ENCODE measurements around the gene ERLEC1. TPM values are rescaled to one million over a fixed set of nuclear protein-coding genes. Genes with fewer than 3 reads are reported as not detected.

The ERLEC1 gene
- total and polyA plus RNA-seq, 4 donors, result 28.8 to 32.0 (median 30.4) TPM

DNA sequence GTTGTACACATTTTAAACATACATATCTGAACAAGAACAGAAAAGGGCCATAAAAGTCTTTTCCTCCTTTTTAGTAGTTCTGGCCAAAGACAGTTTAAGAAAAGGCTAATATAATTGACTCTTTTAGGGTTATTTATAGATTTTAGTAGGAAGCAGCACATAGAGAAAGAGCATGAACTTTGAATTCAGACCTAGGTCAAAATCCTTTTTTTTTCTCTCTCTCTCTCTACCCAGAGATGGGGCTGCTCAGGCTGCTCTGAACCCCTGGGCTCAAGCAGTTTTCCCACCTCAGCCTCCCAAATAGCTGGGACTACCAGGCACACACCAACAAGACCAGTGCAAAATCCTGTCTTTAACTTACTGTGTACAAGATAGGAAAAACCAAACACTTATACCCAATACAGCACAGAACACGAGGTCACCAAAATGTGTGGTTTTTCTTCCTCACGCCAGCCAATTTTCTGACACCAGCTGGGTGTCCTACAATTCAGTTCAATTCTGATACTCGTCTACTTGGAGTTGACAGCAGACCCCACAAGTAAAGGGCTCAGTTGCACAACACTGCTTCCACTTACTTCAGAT is 32.1 kb downstream of the ERLEC1 start (continued):
- TF ChIP-seq NR2F2 (IDR thresholded peaks at IDR 0.05) (no peak), FOXA1 (IDR thresholded peaks at IDR 0.05) (no peak), MAX (IDR thresholded peaks at IDR 0.05) (no peak), TAF1 (conservative IDR thresholded peaks at IDR 0.05) (no peak)

DNA sequence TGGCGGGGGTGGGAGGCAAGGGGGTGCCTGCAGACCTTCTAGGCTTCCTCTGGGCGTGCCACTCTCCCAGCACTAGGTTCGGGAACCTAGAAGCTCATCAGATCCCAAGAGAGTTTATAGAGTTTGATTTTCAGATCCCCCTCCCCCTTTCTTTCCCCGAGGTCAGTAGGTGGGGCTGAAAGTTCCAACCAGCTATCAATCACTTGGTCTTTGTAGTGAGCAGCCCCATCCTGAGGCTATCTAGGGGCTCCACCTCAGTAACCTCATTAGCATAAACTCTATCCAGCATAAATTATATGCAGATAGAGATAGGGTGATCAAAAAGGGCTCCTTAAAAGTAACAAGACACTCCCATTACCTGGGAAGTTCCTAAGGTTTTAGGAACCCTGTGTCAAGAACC is 32.8 kb downstream of the ERLEC1 start:
- no peaks in the 10 kb centered on the region for H3K27me3 ChIP-seq (ENCODE audit: control insufficient read depth in 4 of 4, insufficient read depth in 4 of 4, low read length in 3 of 4)
- no peaks in the 10 kb centered on the region for H3K9me3 ChIP-seq (ENCODE audit: control insufficient read depth in 4 of 4, low read length in 3 of 4)
- H3K4me1 ChIP-seq (ENCODE audit: control insufficient read depth in 4 of 4, insufficient read depth in 4 of 4, low read length in 3 of 4), result peaks cover 0 to 9% (median 6%) of the 10 kb centered on the region in 4 donors
- TF ChIP-seq JUND (IDR thresholded peaks at IDR 0.05) (no peak), TAF1 (conservative IDR thresholded peaks at IDR 0.05) (no peak), MAX (IDR thresholded peaks at IDR 0.05) (no peak), YY1 (IDR thresholded peaks at IDR 0.05) (no peak), GABPA (IDR thresholded peaks at IDR 0.05 in 1 of 2, conservative IDR thresholded peaks at IDR 0.05 in 1 of 2) (no peak), FOXA1 (IDR thresholded peaks at IDR 0.05) (no peak), HNF4A (conservative IDR thresholded peaks at IDR 0.05) (no peak), ATF3 (IDR thresholded peaks at IDR 0.05) (no peak), FOXA2 (IDR thresholded peaks at IDR 0.05) (no peak)
- TF ChIP-seq, protein P1, sequence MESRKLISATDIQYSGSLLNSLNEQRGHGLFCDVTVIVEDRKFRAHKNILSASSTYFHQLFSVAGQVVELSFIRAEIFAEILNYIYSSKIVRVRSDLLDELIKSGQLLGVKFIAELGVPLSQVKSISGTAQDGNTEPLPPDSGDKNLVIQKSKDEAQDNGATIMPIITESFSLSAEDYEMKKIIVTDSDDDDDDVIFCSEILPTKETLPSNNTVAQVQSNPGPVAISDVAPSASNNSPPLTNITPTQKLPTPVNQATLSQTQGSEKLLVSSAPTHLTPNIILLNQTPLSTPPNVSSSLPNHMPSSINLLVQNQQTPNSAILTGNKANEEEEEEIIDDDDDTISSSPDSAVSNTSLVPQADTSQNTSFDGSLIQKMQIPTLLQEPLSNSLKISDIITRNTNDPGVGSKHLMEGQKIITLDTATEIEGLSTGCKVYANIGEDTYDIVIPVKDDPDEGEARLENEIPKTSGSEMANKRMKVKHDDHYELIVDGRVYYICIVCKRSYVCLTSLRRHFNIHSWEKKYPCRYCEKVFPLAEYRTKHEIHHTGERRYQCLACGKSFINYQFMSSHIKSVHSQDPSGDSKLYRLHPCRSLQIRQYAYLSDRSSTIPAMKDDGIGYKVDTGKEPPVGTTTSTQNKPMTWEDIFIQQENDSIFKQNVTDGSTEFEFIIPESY (IDR thresholded peaks at IDR 0.05), result no peak
- TF ChIP-seq, protein P2, sequence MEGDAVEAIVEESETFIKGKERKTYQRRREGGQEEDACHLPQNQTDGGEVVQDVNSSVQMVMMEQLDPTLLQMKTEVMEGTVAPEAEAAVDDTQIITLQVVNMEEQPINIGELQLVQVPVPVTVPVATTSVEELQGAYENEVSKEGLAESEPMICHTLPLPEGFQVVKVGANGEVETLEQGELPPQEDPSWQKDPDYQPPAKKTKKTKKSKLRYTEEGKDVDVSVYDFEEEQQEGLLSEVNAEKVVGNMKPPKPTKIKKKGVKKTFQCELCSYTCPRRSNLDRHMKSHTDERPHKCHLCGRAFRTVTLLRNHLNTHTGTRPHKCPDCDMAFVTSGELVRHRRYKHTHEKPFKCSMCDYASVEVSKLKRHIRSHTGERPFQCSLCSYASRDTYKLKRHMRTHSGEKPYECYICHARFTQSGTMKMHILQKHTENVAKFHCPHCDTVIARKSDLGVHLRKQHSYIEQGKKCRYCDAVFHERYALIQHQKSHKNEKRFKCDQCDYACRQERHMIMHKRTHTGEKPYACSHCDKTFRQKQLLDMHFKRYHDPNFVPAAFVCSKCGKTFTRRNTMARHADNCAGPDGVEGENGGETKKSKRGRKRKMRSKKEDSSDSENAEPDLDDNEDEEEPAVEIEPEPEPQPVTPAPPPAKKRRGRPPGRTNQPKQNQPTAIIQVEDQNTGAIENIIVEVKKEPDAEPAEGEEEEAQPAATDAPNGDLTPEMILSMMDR (IDR thresholded peaks at IDR 0.05; ENCODE audit: low read depth, low read length, missing input control), result no peak
- H3K9ac ChIP-seq (ENCODE audit: low read depth in 1 of 2, low read length in 2 of 2), result no peak overlapping the region
- peaks cover 3 to 11% (median 10%) of the 10 kb centered on the region in 4 donors for H3K36me3 ChIP-seq (ENCODE audit: control insufficient read depth in 4 of 4, insufficient read depth in 3 of 4, low read depth in 1 of 4, low read length in 3 of 4)
- DNase-seq (ENCODE audit: low spot score), result no peak
- 85% methylated on average over 4 of the region's 4 CpGs for WGBS
- H3K27ac ChIP-seq (ENCODE audit: low read depth in 1 of 2, low read length in 2 of 2), result no peak overlapping the region
- no peak overlapping the region for H3K4me3 ChIP-seq (ENCODE audit: low read depth in 1 of 3, low read length in 3 of 3)

DNA sequence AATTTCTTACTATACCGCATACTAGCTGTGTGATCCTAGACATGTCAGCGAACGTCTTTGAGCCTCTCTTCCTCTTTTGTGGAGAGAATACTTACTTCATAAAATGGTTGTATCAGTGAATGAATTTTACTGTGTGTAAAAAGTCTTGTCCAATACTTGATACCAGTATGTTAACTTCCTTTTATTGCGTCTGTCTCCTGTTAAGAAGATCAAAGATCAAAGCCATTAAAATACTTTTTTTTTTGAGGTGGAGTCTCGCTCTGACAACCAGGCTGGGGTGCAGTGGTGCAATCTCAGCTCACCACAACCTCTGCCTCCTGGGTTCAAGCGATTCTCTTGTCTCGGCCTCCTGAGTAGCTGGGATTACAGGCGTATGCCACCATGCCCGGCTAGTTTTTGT is 33.2 kb downstream of the ERLEC1 start:
- H3K27ac ChIP-seq (ENCODE audit: low read depth in 1 of 2, low read length in 2 of 2), result no peak overlapping the region
- WGBS, result 90% methylated on average over 9 of the region's 9 CpGs
- DNase-seq (ENCODE audit: low spot score), result no peak
- H3K36me3 ChIP-seq (ENCODE audit: control insufficient read depth in 4 of 4, insufficient read depth in 3 of 4, low read depth in 1 of 4, low read length in 3 of 4), result peaks cover 3 to 11% (median 9%) of the 10 kb centered on the region in 4 donors
- no peaks in the 10 kb centered on the region for H3K9me3 ChIP-seq (ENCODE audit: control insufficient read depth in 4 of 4, low read length in 3 of 4)
- H3K9ac ChIP-seq (ENCODE audit: low read depth in 1 of 2, low read length in 2 of 2), result no peak overlapping the region
- H3K27me3 ChIP-seq (ENCODE audit: control insufficient read depth in 4 of 4, insufficient read depth in 4 of 4, low read length in 3 of 4), result no peaks in the 10 kb centered on the region
- no peak overlapping the region for H3K4me3 ChIP-seq (ENCODE audit: low read depth in 1 of 3, low read length in 3 of 3)
- H3K4me1 ChIP-seq (ENCODE audit: control insufficient read depth in 4 of 4, insufficient read depth in 4 of 4, low read length in 3 of 4), result peaks cover 0 to 9% (median 6%) of the 10 kb centered on the region in 4 donors
- TF ChIP-seq ATF3 (IDR thresholded peaks at IDR 0.05) (no peak), SP1 (IDR thresholded peaks at IDR 0.05) (no peak), HNF4A (conservative IDR thresholded peaks at IDR 0.05) (no peak), JUND (IDR thresholded peaks at IDR 0.05) (no peak), YY1 (IDR thresholded peaks at IDR 0.05) (no peak), MAX (IDR thresholded peaks at IDR 0.05) (no peak), NR2F2 (IDR thresholded peaks at IDR 0.05) (no peak), FOXA2 (IDR thresholded peaks at IDR 0.05) (no peak), TAF1 (conservative IDR thresholded peaks at IDR 0.05) (no peak)
- TF ChIP-seq, protein P1 (IDR thresholded peaks at IDR 0.05), result no peak
- TF ChIP-seq, protein P3, sequence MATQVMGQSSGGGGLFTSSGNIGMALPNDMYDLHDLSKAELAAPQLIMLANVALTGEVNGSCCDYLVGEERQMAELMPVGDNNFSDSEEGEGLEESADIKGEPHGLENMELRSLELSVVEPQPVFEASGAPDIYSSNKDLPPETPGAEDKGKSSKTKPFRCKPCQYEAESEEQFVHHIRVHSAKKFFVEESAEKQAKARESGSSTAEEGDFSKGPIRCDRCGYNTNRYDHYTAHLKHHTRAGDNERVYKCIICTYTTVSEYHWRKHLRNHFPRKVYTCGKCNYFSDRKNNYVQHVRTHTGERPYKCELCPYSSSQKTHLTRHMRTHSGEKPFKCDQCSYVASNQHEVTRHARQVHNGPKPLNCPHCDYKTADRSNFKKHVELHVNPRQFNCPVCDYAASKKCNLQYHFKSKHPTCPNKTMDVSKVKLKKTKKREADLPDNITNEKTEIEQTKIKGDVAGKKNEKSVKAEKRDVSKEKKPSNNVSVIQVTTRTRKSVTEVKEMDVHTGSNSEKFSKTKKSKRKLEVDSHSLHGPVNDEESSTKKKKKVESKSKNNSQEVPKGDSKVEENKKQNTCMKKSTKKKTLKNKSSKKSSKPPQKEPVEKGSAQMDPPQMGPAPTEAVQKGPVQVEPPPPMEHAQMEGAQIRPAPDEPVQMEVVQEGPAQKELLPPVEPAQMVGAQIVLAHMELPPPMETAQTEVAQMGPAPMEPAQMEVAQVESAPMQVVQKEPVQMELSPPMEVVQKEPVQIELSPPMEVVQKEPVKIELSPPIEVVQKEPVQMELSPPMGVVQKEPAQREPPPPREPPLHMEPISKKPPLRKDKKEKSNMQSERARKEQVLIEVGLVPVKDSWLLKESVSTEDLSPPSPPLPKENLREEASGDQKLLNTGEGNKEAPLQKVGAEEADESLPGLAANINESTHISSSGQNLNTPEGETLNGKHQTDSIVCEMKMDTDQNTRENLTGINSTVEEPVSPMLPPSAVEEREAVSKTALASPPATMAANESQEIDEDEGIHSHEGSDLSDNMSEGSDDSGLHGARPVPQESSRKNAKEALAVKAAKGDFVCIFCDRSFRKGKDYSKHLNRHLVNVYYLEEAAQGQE (IDR thresholded peaks at IDR 0.05), result no peak

Measured in liver (tissue), 9 donors.